ENCODE results near the gene TIMP3.

TIMP3 gene

DNA sequence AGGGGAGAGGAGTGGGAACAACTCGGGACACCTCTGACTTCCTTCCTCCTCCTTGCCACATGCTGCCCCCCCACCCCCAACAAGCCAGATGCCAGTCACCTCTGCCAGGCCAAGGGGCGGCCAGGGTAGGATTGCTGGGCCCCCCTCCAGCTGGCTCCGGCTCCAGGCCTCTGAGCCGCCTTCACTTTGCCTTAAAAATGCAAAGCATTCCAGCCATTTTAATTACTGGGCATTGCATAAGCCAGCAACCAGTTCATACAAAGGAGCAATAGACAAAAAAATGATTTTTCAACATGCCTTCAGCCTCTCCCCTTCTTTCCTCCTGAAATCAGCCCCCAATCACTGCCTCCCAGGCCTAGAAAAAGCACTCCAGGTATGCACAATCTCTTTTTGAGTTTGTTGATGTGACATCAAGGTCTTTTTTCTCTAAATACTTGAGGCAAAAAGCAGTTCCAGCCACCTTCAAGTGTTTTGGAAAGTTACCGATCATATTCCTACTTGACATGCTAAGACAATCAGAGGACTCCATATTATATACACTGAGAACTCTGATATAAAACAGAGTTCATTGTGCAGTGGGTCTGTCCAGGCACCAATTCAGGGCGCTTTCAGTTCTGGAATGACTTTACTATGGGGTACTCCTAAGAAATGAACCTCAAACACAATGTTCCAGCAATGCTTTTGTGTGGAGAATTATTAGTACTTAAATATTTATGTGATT is 12.4 kb upstream of the TIMP3 start:
- no peak for DNase-seq

DNA sequence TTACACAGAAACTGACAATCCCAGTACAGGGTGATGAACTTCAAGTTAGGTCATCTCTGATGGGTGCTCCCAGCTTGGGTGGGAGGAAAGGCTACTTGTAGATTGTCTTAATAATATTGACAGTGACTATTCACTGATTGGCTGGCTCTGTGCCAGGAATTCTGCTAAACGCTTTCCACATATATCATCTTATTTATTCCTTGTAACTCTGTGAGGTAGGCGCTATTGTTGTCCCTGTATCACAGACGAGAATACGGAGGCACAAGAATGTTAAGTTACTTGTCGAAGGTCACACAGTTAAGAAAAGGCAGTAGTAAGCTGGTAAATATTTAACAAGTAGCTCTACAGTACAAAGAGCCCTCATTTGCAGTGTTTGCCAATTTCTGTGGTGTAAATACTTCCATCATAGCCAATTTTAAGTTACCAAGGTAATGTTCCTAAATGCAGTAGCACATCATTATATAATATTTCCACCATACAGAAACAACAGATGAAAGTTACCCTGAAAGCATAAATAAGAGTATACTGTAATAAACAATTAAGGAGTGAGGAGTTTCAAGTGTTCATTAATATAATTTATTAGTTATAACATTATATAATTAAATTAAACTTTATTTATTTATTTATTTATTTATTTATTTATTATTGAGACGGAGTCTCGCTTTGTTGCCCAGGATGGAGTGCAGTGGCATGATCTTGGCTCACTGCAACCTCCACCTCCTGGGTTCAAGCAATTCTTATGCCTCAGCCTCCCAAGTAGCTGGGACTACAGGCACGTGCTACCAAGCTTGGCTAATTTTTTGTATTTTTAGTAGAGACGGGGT is 11.5 kb upstream of the TIMP3 start:
- no peak for DNase-seq

GRCh38 chr22:32791056-32791455 is 10.4 kb upstream of the TIMP3 start:
- no peak for DNase-seq

- DNase-seq: no peak
Observed at GRCh38 chr22:32791485-32791884, 10.0 kb upstream of the TIMP3 start.

DNA sequence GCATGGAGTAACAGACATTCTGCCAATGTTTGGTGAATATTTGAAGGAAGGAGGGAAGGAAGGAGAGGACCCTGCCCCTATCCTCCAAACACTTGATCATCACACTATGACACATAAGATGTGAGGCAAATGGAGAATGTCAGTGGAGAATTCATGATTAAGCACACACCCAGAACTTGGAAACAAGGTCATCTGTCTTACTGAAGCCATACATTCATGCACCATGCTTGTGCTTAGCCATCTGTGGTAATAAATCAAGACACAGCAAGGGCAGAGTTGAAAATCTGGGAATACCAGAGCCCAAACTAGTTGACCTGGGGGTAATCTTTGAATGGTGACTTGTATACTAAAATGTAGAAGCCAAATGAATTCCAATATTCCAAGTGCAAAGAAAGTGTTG is 7.9 kb upstream of the TIMP3 start:
- no peak for DNase-seq

DNA sequence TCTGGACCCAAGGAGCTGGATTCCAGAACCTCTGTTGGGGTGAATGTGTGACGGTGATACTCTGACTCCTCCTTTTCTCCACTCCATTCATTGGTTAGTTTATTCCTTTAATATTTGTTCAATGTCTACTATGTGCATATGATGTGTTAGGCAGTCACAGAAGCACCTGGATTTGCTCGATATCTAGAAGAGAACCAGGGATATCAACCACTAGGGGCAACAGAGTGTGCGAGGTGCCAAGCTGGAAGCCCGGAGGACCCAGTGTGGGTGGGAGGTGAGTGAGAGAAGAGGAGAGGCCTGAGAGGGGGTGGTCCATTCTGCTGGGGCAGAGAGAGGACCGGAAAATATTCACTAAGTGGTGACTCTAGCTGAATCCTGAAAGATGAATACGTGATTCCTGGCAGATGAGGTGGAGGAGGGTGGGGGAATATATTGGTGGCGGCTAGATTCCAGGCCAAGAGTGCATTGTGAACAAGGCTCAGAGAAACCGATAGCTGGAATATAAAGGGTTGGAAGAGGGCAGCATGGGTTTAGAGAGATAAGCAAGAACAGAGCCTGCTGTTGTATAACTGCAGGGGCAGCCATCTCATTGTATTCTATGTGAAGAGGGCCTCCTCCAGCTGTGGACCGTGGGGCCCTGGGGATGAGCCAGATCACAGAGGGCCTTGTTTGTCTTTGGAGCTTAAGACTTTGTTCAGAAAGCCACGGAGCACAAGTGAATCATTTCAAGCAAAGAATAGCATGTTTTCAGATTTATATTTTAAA is 6.9 kb upstream of the TIMP3 start:
- no peak for DNase-seq

GRCh38 chr22:32795214-32795596 is 6.3 kb upstream of the TIMP3 start:
- no peak for DNase-seq

- DNase-seq: peak; percentile 62
Observed at GRCh38 chr22:32796865-32797573, 4.5 kb upstream of the TIMP3 start.

DNA sequence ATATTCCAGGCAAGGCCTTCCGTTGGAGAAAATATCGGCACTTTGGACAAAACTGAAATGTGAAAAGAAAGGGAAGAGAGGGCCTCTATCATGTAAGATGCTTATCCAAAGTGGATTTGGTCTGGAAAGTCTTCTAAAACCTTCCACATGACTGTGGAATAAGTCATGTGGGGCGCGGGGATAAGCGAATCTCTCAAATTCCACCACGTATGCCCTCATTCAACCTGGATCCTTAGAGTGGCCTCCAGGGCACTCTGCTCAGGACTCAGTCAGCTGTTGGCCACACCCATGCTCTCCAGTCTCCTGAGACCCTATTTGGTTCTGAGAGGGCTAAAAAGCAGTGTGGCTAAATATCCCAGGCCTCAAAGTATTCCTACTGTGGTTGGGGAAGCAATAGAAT is 2.0 kb upstream of the TIMP3 start:
- no peak for DNase-seq

- DNase-seq: no peak
Observed at GRCh38 chr22:32800158-32800882, 1.2 kb upstream of the TIMP3 start.

DNA sequence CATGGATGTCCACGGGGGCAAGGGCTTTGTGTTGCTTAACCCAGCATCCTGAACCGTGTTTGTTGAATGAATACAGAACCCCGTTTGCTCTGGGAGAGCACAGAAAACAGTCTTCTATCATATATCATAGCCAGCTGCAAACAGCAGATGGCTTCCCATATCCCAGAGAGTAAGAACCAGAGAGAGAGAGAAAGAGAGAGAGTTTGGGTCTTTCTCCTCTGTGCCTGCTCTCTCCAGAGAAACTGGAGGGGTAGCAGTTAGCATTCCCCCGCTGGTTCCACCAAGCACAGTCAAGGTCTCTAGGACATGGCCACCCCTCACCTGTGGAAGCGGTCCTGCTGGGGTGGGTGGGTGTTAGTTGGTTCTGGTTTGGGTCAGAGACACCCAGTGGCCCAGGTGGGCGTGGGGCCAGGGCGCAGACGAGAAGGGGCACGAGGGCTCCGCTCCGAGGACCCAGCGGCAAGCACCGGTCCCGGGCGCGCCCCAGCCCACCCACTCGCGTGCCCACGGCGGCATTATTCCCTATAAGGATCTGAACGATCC is 440 bp upstream of the TIMP3 start:
- no peak for DNase-seq

- no peak for DNase-seq
Observed at GRCh38 chr22:32802237-32802765, 796 bp downstream of the TIMP3 start.

- no peak for DNase-seq
Observed at GRCh38 chr22:32803020-32803737, 1.7 kb downstream of the TIMP3 start.

DNA sequence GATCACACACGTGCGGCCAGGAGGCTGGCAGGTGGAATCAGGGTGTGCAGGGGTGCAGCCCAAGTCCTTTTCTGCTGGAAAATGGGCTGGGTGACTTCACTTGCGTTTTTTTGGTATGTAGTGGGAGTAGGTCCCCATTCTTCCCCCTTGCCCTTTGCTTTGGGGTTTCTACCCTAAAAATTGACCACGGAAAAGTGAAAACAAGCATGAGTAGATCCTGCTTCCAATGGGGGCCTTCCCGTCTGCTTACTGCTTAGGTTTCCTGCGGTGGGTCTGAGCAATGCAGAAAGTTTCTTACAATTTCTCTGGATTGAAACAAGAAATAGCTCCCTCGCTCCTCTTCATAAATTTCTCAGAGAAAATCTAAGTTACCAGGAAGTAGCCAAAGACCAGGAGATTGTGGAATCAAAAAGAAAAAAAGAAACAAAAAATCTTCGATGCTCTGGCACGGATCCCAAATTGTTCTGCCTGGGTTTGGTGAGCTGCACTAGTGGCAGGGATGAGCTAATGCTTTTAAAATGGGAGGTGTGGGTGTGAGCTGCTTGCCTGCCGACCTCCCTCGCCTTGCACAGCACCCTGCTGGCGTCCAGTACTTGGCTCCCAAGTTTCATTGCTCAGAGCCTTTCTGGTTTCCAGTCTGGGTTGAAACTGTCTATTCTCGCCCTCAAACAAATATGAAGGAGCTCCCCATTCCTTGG is 2.4 kb downstream of the TIMP3 start:
- DNase-seq: no peak

GRCh38 chr22:32804531-32805360 is 3.2 kb downstream of the TIMP3 start:
- no peak for DNase-seq

DNA sequence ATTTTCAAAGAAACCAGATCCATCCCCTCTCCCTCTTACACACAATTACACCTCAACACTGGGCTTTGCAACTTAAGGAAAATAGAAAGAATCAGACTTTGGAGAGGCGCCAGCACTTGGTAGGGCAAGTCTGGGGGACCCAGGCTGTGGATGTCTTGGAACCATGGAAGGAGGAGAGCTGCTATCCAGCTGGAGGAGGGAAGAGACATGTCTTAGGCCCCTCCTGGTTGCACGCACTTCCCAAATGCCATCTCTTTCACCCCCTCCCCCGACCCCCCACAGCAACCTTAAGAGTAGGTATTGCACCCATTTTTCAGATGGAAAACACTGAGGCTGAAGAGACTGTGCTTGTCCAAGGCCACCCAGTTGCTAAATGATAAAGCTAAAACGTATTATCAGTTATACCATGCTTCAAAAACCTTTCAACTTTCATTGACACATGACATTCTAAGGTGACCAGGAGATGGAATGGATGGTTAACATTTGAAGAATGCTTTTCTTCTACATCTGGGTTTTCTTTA is 3.9 kb downstream of the TIMP3 start:
- DNase-seq: no peak

DNA sequence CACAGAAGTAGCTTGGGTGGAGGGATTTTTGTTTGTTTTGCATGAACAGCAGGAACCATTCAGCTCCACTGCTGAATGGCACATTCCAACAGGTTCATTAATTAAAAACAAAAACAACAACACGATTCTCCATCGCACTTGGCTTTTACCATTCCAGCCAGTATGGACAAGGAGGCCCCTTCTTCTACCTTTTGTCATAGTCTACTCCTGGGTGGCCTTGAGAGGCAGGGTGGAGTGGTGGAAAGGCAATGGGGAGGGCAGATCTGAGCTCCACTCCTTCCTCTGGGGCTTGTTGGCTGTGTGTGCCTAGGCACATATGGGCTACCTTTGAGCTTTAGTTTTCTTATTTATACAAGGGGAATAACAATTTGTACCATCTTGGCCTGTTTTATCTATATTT is 4.8 kb downstream of the TIMP3 start:
- no peak for DNase-seq

GRCh38 chr22:32808038-32808445 is 6.5 kb downstream of the TIMP3 start:
- DNase-seq: no peak

All from CD4-positive, alpha-beta T cell treated with Interleukin-6 for 4 hours (primary cell).